Upper lobe of left lung (tissue), 6 donors: ENCODE measurements around the gene ZFAND5. TPM values are rescaled to one million over a fixed set of nuclear protein-coding genes. Genes with fewer than 3 reads are reported as not detected.

ENCODE experiments used
- ATAC-seq, 2 donors: fragments of 200-7000 bp; cut with Tn5 transposase; one replicate each; pipeline ENCODE4 v1.9.1; 2022; ENCODE audit warnings: mild to moderate bottlenecking in 2 of 2, moderate library complexity in 2 of 2; ENCODE audit not compliant: low FRiP score in 2 of 2
- DNase-seq, 2 donors: peaks; one replicate each; pipeline ENCODE4 v3.0.0-alpha.2; 2019 to 2020
- H3K27ac ChIP-seq, 4 donors: fragments of 200-600 bp; sonication (generic); one replicate each; pipeline ENCODE4 v1.5.1; 2016 to 2019
- H3K27me3 ChIP-seq, 4 donors: fragments of 200-600 bp; sonication (generic); one replicate each; pipeline ENCODE4 v1.5.1; 2017 to 2019
- H3K36me3 ChIP-seq, 4 donors: fragments of 200-600 bp; sonication (generic); one replicate each; pipeline ENCODE4 v1.5.1; 2016 to 2019
- H3K4me1 ChIP-seq, 4 donors: fragments of 200-600 bp; sonication (generic); one replicate each; pipeline ENCODE4 v1.5.1; 2018 to 2019
- H3K4me3 ChIP-seq, 4 donors: fragments of 200-600 bp; sonication (generic); one replicate each; pipeline ENCODE4 v1.5.1; 2017 to 2019; ENCODE audit warnings: mild to moderate bottlenecking in 2 of 4, moderate library complexity in 1 of 4
- H3K9me3 ChIP-seq, 4 donors: fragments of 200-600 bp; sonication (generic); one replicate each; pipeline ENCODE4 v1.5.1; 2018 to 2019
- CTCF ChIP-seq, 6 experiments: fragments of 450-650 bp in 4 of 6; fragments of 200-600 bp in 2 of 6; sonication (generic) in 2 of 6; IDR thresholded peaks; one replicate each; pipeline ENCODE4 v1.5.1; 2016 to 2019; ENCODE audit warnings: antibody characterized with exemption in 6 of 6
- EP300 ChIP-seq, 4 donors: sonication (generic); formaldehyde crosslinking; IDR thresholded peaks; one replicate each; pipeline ENCODE4 v1.5.1; 2017; ENCODE audit warnings: antibody characterized with exemption in 4 of 4, control low read depth in 2 of 4
- POLR2A ChIP-seq, 4 donors: fragments of 450-650 bp; IDR thresholded peaks; one replicate each; pipeline ENCODE4 v1.5.1; 2016 to 2017; ENCODE audit warnings: antibody characterized with exemption in 4 of 4, mild to moderate bottlenecking in 2 of 4
- POLR2AphosphoS5 ChIP-seq, 2 donors: sonication (generic); formaldehyde crosslinking; IDR thresholded peaks; one replicate each; pipeline ENCODE4 v1.5.1; 2017; ENCODE audit warnings: antibody characterized with exemption in 2 of 2
- WGBS, 2 donors: methylation state at CpG; one replicate each; pipeline ENCODE4 v1.1.5; 2017 to 2018; 5-methylcytosine and 5-hydroxymethylcytosine counted together
- total RNA-seq, 6 donors: library from RNA; depleted of rRNA in 4 of 6; stranded (reverse); fragments of >200 nt in 4 of 6; gene quantifications; one replicate each; pipeline versions ENCODE4 v1.1.0 to v1.2.1, GENCODE V29; 2016 to 2021
- donor health status: DM: no; HTN: no; CAD: no; lungs with moderate emphysema.
- donor health status: DM: no; HTN: yes; CAD: no; lungs with severe emphysema.

Gene ZFAND5
- total RNA-seq, 6 donors from 2014 or later = 199 to 483 (median 293) TPM

- H3K4me1 ChIP-seq = peaks cover 0 to 16% (median under 1%) of the 10 kb centered on the region in 4 donors
- H3K27me3 ChIP-seq = no peaks in the 10 kb centered on the region
- peaks cover 2 to 33% (median 14%) of the 10 kb centered on the region in 4 donors for H3K36me3 ChIP-seq
- WGBS, 2 donors = 72 to 90% methylated on average over 1 of the region's 1 CpG
- H3K9me3 ChIP-seq = no peaks in the 10 kb centered on the region
- ATAC-seq (no peak), DNase-seq (no peak)
- no peak overlapping the region for H3K27ac ChIP-seq
- no peak overlapping the region for H3K4me3 ChIP-seq
- TF ChIP-seq EP300 (IDR thresholded peaks at IDR 0.05) (no peak), CTCF (IDR thresholded peaks at IDR 0.05) (no peak), POLR2AphosphoS5 (IDR thresholded peaks at IDR 0.05) (no peak), POLR2A (IDR thresholded peaks at IDR 0.05) (no peak)
Measured at GRCh38 chr9:72349911-72350310, 15.1 kb downstream of the ZFAND5 start.

GRCh38 chr9:72349240-72349639 is 15.8 kb downstream of the ZFAND5 start:
- H3K9me3 ChIP-seq = no peaks in the 10 kb centered on the region
- H3K4me1 ChIP-seq = peaks cover 0 to 10% (median 0%) of the 10 kb centered on the region in 4 donors
- TF ChIP-seq EP300 (IDR thresholded peaks at IDR 0.05) (no peak), CTCF (IDR thresholded peaks at IDR 0.05) (no peak), POLR2AphosphoS5 (IDR thresholded peaks at IDR 0.05) (no peak), POLR2A (IDR thresholded peaks at IDR 0.05) (no peak)
- ATAC-seq (no peak), DNase-seq (no peak)
- H3K27me3 ChIP-seq = no peaks in the 10 kb centered on the region
- H3K36me3 ChIP-seq = peaks cover 0 to 26% (median 9%) of the 10 kb centered on the region in 4 donors
- H3K4me3 ChIP-seq = no peak overlapping the region
- 82 to 94% methylated on average over 2 of the region's 2 CpGs for WGBS, 2 donors
- no peak overlapping the region for H3K27ac ChIP-seq

DNA sequence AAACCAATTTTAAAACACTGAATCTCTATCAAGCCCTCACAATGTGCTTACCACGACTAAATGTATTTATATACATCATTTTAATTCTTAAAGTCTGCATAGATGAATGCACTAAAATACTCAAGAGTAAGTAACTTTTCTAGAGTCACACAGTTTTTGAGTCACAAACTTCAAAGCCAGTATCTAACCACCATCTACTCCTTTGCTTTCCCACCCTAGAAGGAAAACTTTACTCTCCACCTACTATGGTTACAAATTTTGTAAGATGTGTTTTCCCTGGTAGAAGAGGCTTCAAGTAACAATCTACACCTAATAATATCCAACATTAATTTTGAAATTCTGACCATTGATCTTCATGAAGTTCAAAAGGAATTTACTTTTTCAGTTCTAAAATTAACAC is 18.7 kb downstream of the ZFAND5 start:
- 94 to 100% methylated on average over 1 of the region's 1 CpG for WGBS, 2 donors
- TF ChIP-seq EP300 (IDR thresholded peaks at IDR 0.05) = no peak
- TF ChIP-seq POLR2A (IDR thresholded peaks at IDR 0.05) = no peak
- TF ChIP-seq CTCF (IDR thresholded peaks at IDR 0.05) = no peak
- TF ChIP-seq POLR2AphosphoS5 (IDR thresholded peaks at IDR 0.05) = no peak
- ATAC-seq (no peak), DNase-seq (no peak)
- no peaks in the 10 kb centered on the region for H3K27me3 ChIP-seq
- H3K9me3 ChIP-seq = no peaks in the 10 kb centered on the region
- H3K4me1 ChIP-seq = peaks cover 0 to 4% (median 0%) of the 10 kb centered on the region in 4 donors
- H3K4me3 ChIP-seq = no peak overlapping the region
- H3K27ac ChIP-seq = no peak overlapping the region
- H3K36me3 ChIP-seq = no peaks in the 10 kb centered on the region

GRCh38 chr9:72338631-72339030 is 26.4 kb downstream of the ZFAND5 start:
- DNase-seq (no peak), ATAC-seq (no peak)
- Histone ChIP-seq H3K36me3 (no peaks in the 10 kb centered on the region), H3K4me1 (no peaks in the 10 kb centered on the region), H3K27ac (no peak overlapping the region), H3K9me3 (no peaks in the 10 kb centered on the region), H3K4me3 (no peak overlapping the region), H3K27me3 (no peaks in the 10 kb centered on the region)
- no peak for TF ChIP-seq POLR2AphosphoS5 (IDR thresholded peaks at IDR 0.05)
- no peak for TF ChIP-seq CTCF (IDR thresholded peaks at IDR 0.05)
- TF ChIP-seq EP300 (IDR thresholded peaks at IDR 0.05) = no peak
- no peak for TF ChIP-seq POLR2A (IDR thresholded peaks at IDR 0.05)
- WGBS, 2 donors = 92 to 95% methylated on average over 4 of the region's 4 CpGs

DNA sequence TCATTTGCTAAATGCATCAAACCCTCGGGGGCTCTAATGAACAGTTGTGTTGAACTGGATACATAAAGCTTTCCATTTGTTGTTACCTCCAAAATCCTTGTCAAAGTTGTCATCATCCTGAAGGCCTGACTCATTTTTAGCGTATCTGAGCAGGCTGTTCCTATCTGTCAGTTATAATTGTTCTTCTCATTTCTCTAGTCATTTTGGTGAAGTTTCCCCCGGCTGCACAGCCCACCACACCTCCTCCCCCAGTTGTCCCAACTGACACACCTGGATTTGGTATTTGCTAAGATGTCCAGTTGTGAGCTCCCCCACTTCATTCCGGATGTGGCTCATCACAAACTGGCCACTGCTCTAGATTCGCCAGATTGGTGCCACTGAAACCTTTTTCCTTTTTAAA is 27.7 kb downstream of the ZFAND5 start:
- no peaks in the 10 kb centered on the region for H3K4me1 ChIP-seq
- H3K27me3 ChIP-seq = no peaks in the 10 kb centered on the region
- ATAC-seq (no peak), DNase-seq (no peak)
- no peak for TF ChIP-seq EP300 (IDR thresholded peaks at IDR 0.05)
- no peak for TF ChIP-seq POLR2A (IDR thresholded peaks at IDR 0.05)
- no peak for TF ChIP-seq POLR2AphosphoS5 (IDR thresholded peaks at IDR 0.05)
- TF ChIP-seq CTCF (IDR thresholded peaks at IDR 0.05) = no peak
- H3K9me3 ChIP-seq = no peaks in the 10 kb centered on the region
- H3K4me3 ChIP-seq = no peak overlapping the region
- H3K36me3 ChIP-seq = no peaks in the 10 kb centered on the region
- no peak overlapping the region for H3K27ac ChIP-seq
- 75 to 78% methylated on average over 5 of the region's 5 CpGs for WGBS, 2 donors
